Neural cell (in vitro differentiated cells): ENCODE measurements around the gene KRTAP6-2. TPM values are rescaled to one million over a fixed set of nuclear protein-coding genes. Genes with fewer than 3 reads are reported as not detected.

Experiments used
- H2AFZ ChIP-seq: fragments of 200-600, 300-800 bp; sonication (generic), shearing (Covaris generic); 2 replicates; pipeline ENCODE4 v1.6.0; 2014; ENCODE audit warnings: low read depth, mild to moderate bottlenecking, antibody characterized with exemption, low read length, moderate library complexity
- H3F3A ChIP-seq: fragments of 200-600 bp; shearing (Covaris generic); 2 replicates; pipeline ENCODE4 v1.6.1; 2016; ENCODE audit warnings: mild to moderate bottlenecking, moderate library complexity, mixed read lengths, antibody characterized with exemption, low read length; ENCODE audit not compliant: insufficient read depth, poor library complexity, severe bottlenecking
- H3K27ac ChIP-seq: fragments of 200-600, 300-800 bp; sonication (generic), shearing (Covaris generic); 2 replicates; pipeline ENCODE4 v1.5.1; 2014; ENCODE audit warnings: mild to moderate bottlenecking, low read length, moderate library complexity
- H3K27me3 ChIP-seq: fragments of 300-800, 200-600 bp; sonication (generic), shearing (Covaris generic); 2 replicates; pipeline ENCODE4 v1.6.0; 2014; ENCODE audit warnings: mild to moderate bottlenecking, low read depth, low read length, moderate library complexity; ENCODE audit not compliant: insufficient read depth
- H3K36me3 ChIP-seq: fragments of 300-800, 200-600 bp; sonication (generic), shearing (Covaris generic); 2 replicates; pipeline ENCODE4 v1.5.1; 2014; ENCODE audit warnings: mild to moderate bottlenecking, antibody characterized with exemption, low read length, moderate library complexity; ENCODE audit not compliant: insufficient read depth
- H3K4me2 ChIP-seq: fragments of 300-800, 200-600 bp; sonication (generic), shearing (Covaris generic); 2 replicates; pipeline ENCODE4 v1.6.0; 2014; ENCODE audit warnings: mild to moderate bottlenecking, low read length
- H3K4me3 ChIP-seq: fragments of 300-800, 200-600 bp; sonication (generic), shearing (Covaris generic); 2 replicates; pipeline ENCODE4 v1.5.1; 2014; ENCODE audit warnings: mild to moderate bottlenecking, low read length, moderate library complexity
- H3K79me2 ChIP-seq: fragments of 200-600 bp; shearing (Covaris generic); replicated peaks from 2 replicates; pipeline ENCODE4 v1.6.0; 2014; ENCODE audit warnings: mild to moderate bottlenecking, low read length, moderate library complexity; ENCODE audit not compliant: insufficient read depth
- H3K9ac ChIP-seq: fragments of 300-800, 200-600 bp; sonication (generic), shearing (Covaris generic); 2 replicates; pipeline ENCODE4 v1.6.1; 2016; ENCODE audit warnings: mild to moderate bottlenecking, low read length, mixed read lengths
- H3K9me2 ChIP-seq: fragments of 200-600 bp; shearing (Covaris generic); 2 replicates; pipeline ENCODE4 v1.6.1; 2016; ENCODE audit warnings: mild to moderate bottlenecking, low read length, mixed read lengths; ENCODE audit not compliant: insufficient read depth
- H3K9me3 ChIP-seq: fragments of 200-600, 300-800 bp; sonication (generic), shearing (Covaris generic); 2 replicates; pipeline ENCODE4 v1.6.1; 2016; ENCODE audit warnings: mild to moderate bottlenecking, mixed run types, low read length, moderate library complexity, mixed read lengths
- H4K20me1 ChIP-seq: fragments of 200-600 bp; shearing (Covaris generic); 2 replicates; pipeline ENCODE4 v1.6.1; 2016; ENCODE audit warnings: mild to moderate bottlenecking, mixed run types; ENCODE audit not compliant: insufficient read depth
- EP300 ChIP-seq: fragments of 450-650 bp; conservative IDR thresholded peaks from 2 replicates; pipeline ENCODE4 v1.6.1; 2014; ENCODE audit warnings: antibody characterized with exemption, mild to moderate bottlenecking, moderate library complexity; ENCODE audit not compliant: poor library complexity, severe bottlenecking
- EZH2 ChIP-seq: fragments of 200-600, 300-800 bp; shearing (Covaris generic), sonication (generic); IDR thresholded peaks from 2 replicates; pipeline ENCODE4 v1.6.1; 2014; ENCODE audit warnings: antibody characterized with exemption, low read length, borderline replicate concordance, mild to moderate bottlenecking; ENCODE audit not compliant: insufficient read depth, poor library complexity, severe bottlenecking
- MXI1 ChIP-seq: fragments of 450-650 bp; conservative IDR thresholded peaks from 2 replicates; pipeline ENCODE4 v1.6.1; 2014; ENCODE audit warnings: antibody characterized with exemption, mild to moderate bottlenecking; ENCODE audit not compliant: poor library complexity, severe bottlenecking
- RAD21 ChIP-seq: fragments of 450-650 bp; conservative IDR thresholded peaks from 2 replicates; pipeline ENCODE4 v1.6.1; 2014; ENCODE audit warnings: antibody characterized with exemption, mild to moderate bottlenecking, moderate library complexity
- REST ChIP-seq: IDR thresholded peaks from 2 replicates; pipeline ENCODE4 v1.6.1; 2012; ENCODE audit warnings: borderline replicate concordance
- SMC3 ChIP-seq: fragments of 450-650 bp; conservative IDR thresholded peaks from 2 replicates; pipeline ENCODE4 v1.6.1; 2014; ENCODE audit warnings: antibody characterized with exemption, mild to moderate bottlenecking, moderate library complexity; ENCODE audit not compliant: poor library complexity
- TAF1 ChIP-seq: IDR thresholded peaks from 2 replicates; pipeline ENCODE4 v1.6.1; 2012; ENCODE audit warnings: low read depth
- polyA plus RNA-seq: library from polyadenylated mRNA; depleted of rRNA; stranded (reverse); fragments of >200 nt; gene quantifications from 2 replicates; pipeline ENCODE4 v1.2.3, GENCODE V29; 2014
- TF ChIP-seq, protein P1 (sequence below): fragments of 450-650 bp; IDR thresholded peaks from 2 replicates; pipeline ENCODE4 v1.5.1; 2014; ENCODE audit warnings: antibody characterized with exemption, mild to moderate bottlenecking, moderate library complexity; ENCODE audit not compliant: poor library complexity, severe bottlenecking

Gene KRTAP6-2
- polyA plus RNA-seq, 1 donor from 2014 or later: not detected

- no peaks in the 10 kb centered on the region for H3K79me2 ChIP-seq
- no peak within 1 kb of the TSS for H2AFZ ChIP-seq
- H3K9me2 ChIP-seq: no peaks in the 10 kb centered on the region
- no peak within 1 kb of the TSS for H3K27ac ChIP-seq
- H3K27me3 ChIP-seq: no peaks in the 10 kb centered on the region
- TF ChIP-seq EZH2 (no peak), TAF1 (no peak), REST (no peak), MXI1 (no peak)
- TF ChIP-seq, protein P1, sequence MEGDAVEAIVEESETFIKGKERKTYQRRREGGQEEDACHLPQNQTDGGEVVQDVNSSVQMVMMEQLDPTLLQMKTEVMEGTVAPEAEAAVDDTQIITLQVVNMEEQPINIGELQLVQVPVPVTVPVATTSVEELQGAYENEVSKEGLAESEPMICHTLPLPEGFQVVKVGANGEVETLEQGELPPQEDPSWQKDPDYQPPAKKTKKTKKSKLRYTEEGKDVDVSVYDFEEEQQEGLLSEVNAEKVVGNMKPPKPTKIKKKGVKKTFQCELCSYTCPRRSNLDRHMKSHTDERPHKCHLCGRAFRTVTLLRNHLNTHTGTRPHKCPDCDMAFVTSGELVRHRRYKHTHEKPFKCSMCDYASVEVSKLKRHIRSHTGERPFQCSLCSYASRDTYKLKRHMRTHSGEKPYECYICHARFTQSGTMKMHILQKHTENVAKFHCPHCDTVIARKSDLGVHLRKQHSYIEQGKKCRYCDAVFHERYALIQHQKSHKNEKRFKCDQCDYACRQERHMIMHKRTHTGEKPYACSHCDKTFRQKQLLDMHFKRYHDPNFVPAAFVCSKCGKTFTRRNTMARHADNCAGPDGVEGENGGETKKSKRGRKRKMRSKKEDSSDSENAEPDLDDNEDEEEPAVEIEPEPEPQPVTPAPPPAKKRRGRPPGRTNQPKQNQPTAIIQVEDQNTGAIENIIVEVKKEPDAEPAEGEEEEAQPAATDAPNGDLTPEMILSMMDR: no peak
- no peak within 1 kb of the TSS for H3K4me3 ChIP-seq
- no peak within 1 kb of the TSS for H3K4me2 ChIP-seq
- H3K36me3 ChIP-seq: no peaks in the 10 kb centered on the region
- no peak within 1 kb of the TSS for H3K9ac ChIP-seq
- no peaks in the 10 kb centered on the region for H3F3A ChIP-seq
- H3K9me3 ChIP-seq: no peaks in the 10 kb centered on the region
- H4K20me1 ChIP-seq: no peaks in the 10 kb centered on the region
Measured at GRCh38 chr21:30642564-30642963, 43.9 kb upstream of the KRTAP6-2 start, which contains the start of gene KRTAP20-3. TSS of gene KRTAP20-3 (plus strand) at chr21:30642864.

DNA sequence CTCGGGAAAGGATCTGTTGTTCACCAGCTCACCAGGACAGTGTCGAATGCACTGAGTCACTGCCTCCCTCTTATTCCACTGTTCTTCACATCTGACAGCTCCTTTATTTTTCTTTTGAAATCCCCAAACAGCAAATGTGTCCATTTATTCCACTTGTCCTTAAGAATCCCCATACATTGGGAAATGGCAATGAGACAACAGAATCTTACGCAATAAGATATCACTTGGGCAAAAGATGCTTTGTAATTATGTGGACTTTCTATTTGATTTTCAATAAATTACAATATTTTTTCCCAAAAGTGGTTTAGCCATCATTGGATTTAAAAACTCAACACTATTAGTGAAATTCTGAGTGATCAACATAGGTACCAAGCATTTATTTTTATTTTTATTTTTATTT, 40.0 kb upstream of the KRTAP6-2 start:
- Histone ChIP-seq H3F3A (no peaks in the 10 kb centered on the region), H3K9me3 (no peaks in the 10 kb centered on the region), H3K27me3 (no peaks in the 10 kb centered on the region), H3K4me2 (no peak overlapping the region), H3K36me3 (no peaks in the 10 kb centered on the region), H3K27ac (no peak overlapping the region), H3K4me3 (no peak overlapping the region), H3K79me2 (no peaks in the 10 kb centered on the region), H4K20me1 (no peaks in the 10 kb centered on the region), H2AFZ (no peak overlapping the region), H3K9ac (no peak overlapping the region), H3K9me2 (no peaks in the 10 kb centered on the region)
- no peak for TF ChIP-seq RAD21
- no peak for TF ChIP-seq EZH2
- no peak for TF ChIP-seq TAF1
- TF ChIP-seq REST: no peak
- TF ChIP-seq SMC3: no peak
- no peak for TF ChIP-seq EP300
- TF ChIP-seq, protein P1: no peak
- TF ChIP-seq MXI1: no peak
